Heart right ventricle (tissue), 16 donors: ENCODE data around the gene ATF7. TPM values are rescaled to one million over a fixed set of nuclear protein-coding genes. Genes with fewer than 3 reads are reported as not detected.

Experiments
- ATAC-seq, 8 donors: fragments of 200-7000 bp; cut with Tn5 transposase; one replicate each; pipeline ENCODE4 v1.9.1; 2020; ENCODE audit warnings: mild to moderate bottlenecking in 8 of 8, moderate library complexity in 8 of 8, moderate number of reproducible peaks in 1 of 8
- DNase-seq, 2 donors: peaks; one replicate each; pipeline ENCODE4 v3.0.0-alpha.2; 2020
- H3K27ac ChIP-seq, 10 donors: fragments of 200-600 bp; sonication (generic) in 2 of 10; one replicate each; pipeline versions ENCODE4 v1.5.0 to v1.8.0; 2020 to 2022; ENCODE audit warnings: mild to moderate bottlenecking in 3 of 10
- H3K27me3 ChIP-seq, 7 donors: fragments of 200-600 bp; one replicate each; pipeline ENCODE4 v1.8.0; 2021 to 2022; ENCODE audit warnings: mild to moderate bottlenecking in 2 of 7
- H3K36me3 ChIP-seq, 9 donors: fragments of 200-600 bp; sonication (generic) in 1 of 9; one replicate each; pipeline versions ENCODE4 v1.5.0 to v1.8.0; 2020 to 2022; ENCODE audit warnings: mild to moderate bottlenecking in 2 of 9
- H3K4me1 ChIP-seq, 9 donors: fragments of 200-600 bp; sonication (generic) in 1 of 9; one replicate each; pipeline versions ENCODE4 v1.5.0 to v1.8.0; 2020 to 2022; ENCODE audit warnings: mild to moderate bottlenecking in 4 of 9
- H3K4me3 ChIP-seq, 10 donors: fragments of 200-600 bp; sonication (generic) in 2 of 10; one replicate each; pipeline versions ENCODE4 v1.5.0 to v1.8.0; 2020 to 2022; ENCODE audit warnings: mild to moderate bottlenecking in 7 of 10, moderate library complexity in 2 of 10
- H3K9me3 ChIP-seq, 11 donors: fragments of 200-600 bp in 10 of 11; sonication (generic) in 2 of 11; one replicate each; pipeline versions ENCODE4 v1.5.0 to v1.8.0; 2013 to 2022; ENCODE audit warnings: mild to moderate bottlenecking in 2 of 11, control low read depth in 1 of 11, moderate library complexity in 1 of 11
- CTCF ChIP-seq, 9 donors: fragments of 200-600 bp; sonication (generic) in 2 of 9; IDR thresholded peaks; one replicate each; pipeline versions ENCODE4 v1.5.0 to v1.8.0; 2021 to 2022; ENCODE audit warnings: antibody characterized with exemption in 9 of 9, mild to moderate bottlenecking in 5 of 9, moderate library complexity in 1 of 9
- WGBS, 2 donors: extraction: QIAGEN DNeasy Blood & Tissue Kit; methylation state at CpG; one replicate each; pipeline ENCODE4 v1.1.7; 2013; ENCODE audit warnings: inconsistent platforms in 1 of 2; 5-methylcytosine and 5-hydroxymethylcytosine counted together
- intact Hi-C, 10 donors: fragments of 100-400 bp; cut with DNase I; formaldehyde crosslinking; loops; one replicate each; pipeline versions ENCODE4 v1.11.1 to v1.14.2; 2022
- polyA plus RNA-seq, 2 donors: library from polyadenylated mRNA; stranded (reverse); fragments of 200-250 nt; gene quantifications; one replicate each; pipeline ENCODE4 v1.2.3, GENCODE V29; 2013
- total RNA-seq, 10 donors: library from RNA; stranded (reverse); fragmentation: NEBNext Ultra II Directional in 3 of 10; extraction: Animal tissue kit (Norgen Biotek cat#: 25700) in 3 of 10; gene quantifications; one replicate each; pipeline versions ENCODE4 v1.2.1 to v1.2.4, GENCODE V29; 2021 to 2023
- donor health status: Arrhythmogenic right ventricular cardiomyopathy.
- donor health status: ischemic (EF 13 %, LVEDD 7.1; RV severe dilation, severe dysfunction).
- donor health status: healthy with polysubstance abuse.
- donor health status: DM: no; HTN: yes; CAD: no.
- donor health status: DM: no; HTN: no; CAD: no.
- donor health status: ischemic (EF 25% LVEDD 6.9; RV normal size, moderate dysfunction).
- donor health status: ischemic (EF 25% LVEDD 5.7; RV mildly dilated, moderate dysfunction).
- donor health status: healthy.
- donor health status: DM: yes; HTN: yes; CAD: no.
- donor health status: Ischemic cardiomyopathy.
- donor health status: ischemic (EF 35%, LVEDD 5.7; RV mildly dilated, moderate dysfunction).
- donor health status: nonischemic (EF 11% LVEDD 7.7; RV severe dilation, severe dysfunction).
- donor health status: DM: yes; HTN: yes; CAD: no.
- donor health status: PGD.
- donor health status: ischemic (EF 29% LVEDD 5.4; RV normal size, mild dysfunction).
- donor health status: nonischemic (EF 23%, LVEDD 6.1; RV moderate dilation, normal function).

The ATF7 gene
- total and polyA plus RNA-seq, 12 donors = 12.6 to 47.8 (median 33.7) TPM

GRCh38 chr12:53502983-53503728 lies 123.0 kb downstream of the ATF7 start:
- 78% methylated on average over 10 of the region's 10 CpGs for WGBS, 2 donors

GRCh38 chr12:53502331-53502730 lies 123.9 kb downstream of the ATF7 start:
- 33% methylated on average over 9 of the region's 9 CpGs for WGBS, 2 donors
- peaks cover 15 to 44% (median 27%) of the 10 kb centered on the region in 9 donors for H3K4me1 ChIP-seq

More at GRCh38 chr12:53502983-53503728, 123.0 kb downstream of the ATF7 start:
- Histone ChIP-seq H3K4me3 (peak overlapping the region in 2 of 10 donors; percentile 14 to 71), H3K9me3 (no peaks in the 10 kb centered on the region), H3K27ac (peak overlapping the region in 9 of 10 donors; percentile 24 to 98 (median 97)), H3K36me3 (peaks cover 0 to 47% (median 5%) of the 10 kb centered on the region in 9 donors), H3K4me1 (peaks cover 15 to 41% (median 27%) of the 10 kb centered on the region in 9 donors), H3K27me3 (no peaks in the 10 kb centered on the region)
- no peak for ATAC-seq
- TF ChIP-seq CTCF (IDR thresholded peaks at IDR 0.05) = no peak
- intact Hi-C loops = loop anchor here in 5 of 10 donors (5.0 to 10.0 kb wide), 6 partner anchors 48 to 178 kb away; partner anchors contain the start of genes PCBP2 (in 2 of the 5), AAAS (in 1 of the 5) and PRR13 (in 1 of the 5)
- DNase-seq = no peak

GRCh38 chr12:53501615-53502181 lies 124.5 kb downstream of the ATF7 start:
- ATAC-seq = peak in 1 of 8 donors; percentile 0
- H3K27ac ChIP-seq = peak overlapping the region; percentile 96 to 99 (median 97)
- WGBS, 2 donors = 56 to 66% methylated on average over 10 of the region's 10 CpGs
- intact Hi-C loops = loop anchor here in 7 of 10 donors (2.0 to 10.0 kb wide), 7 partner anchors 47 to 177 kb away; partner anchors contain the start of genes PCBP2 (in 5 of the 7), AAAS (in 1 of the 7) and PRR13 (in 1 of the 7)
- H3K27me3 ChIP-seq = no peaks in the 10 kb centered on the region
- peak overlapping the region; percentile 44 to 87 (median 74) for H3K4me3 ChIP-seq
- H3K9me3 ChIP-seq = no peaks in the 10 kb centered on the region
- H3K36me3 ChIP-seq = peaks cover 0 to 36% (median 5%) of the 10 kb centered on the region in 9 donors
- no peak for DNase-seq
- H3K4me1 ChIP-seq = peaks cover 15 to 50% (median 27%) of the 10 kb centered on the region in 9 donors
- TF ChIP-seq CTCF (IDR thresholded peaks at IDR 0.05) = no peak

More at GRCh38 chr12:53502331-53502730, 123.9 kb downstream of the ATF7 start:
- ATAC-seq (no peak), DNase-seq (no peak)
- peak overlapping the region in 8 of 10 donors; percentile 60 to 87 (median 74) for H3K4me3 ChIP-seq
- H3K27me3 ChIP-seq = no peaks in the 10 kb centered on the region
- no peaks in the 10 kb centered on the region for H3K9me3 ChIP-seq
- H3K36me3 ChIP-seq = peaks cover 0 to 42% (median 5%) of the 10 kb centered on the region in 9 donors
- intact Hi-C loops = loop anchor here in 5 of 10 donors (5.0 to 10.0 kb wide), 6 partner anchors 48 to 178 kb away; partner anchors contain the start of genes PCBP2 (in 2 of the 5), AAAS (in 1 of the 5) and PRR13 (in 1 of the 5)
- peak overlapping the region; percentile 96 to 99 (median 97) for H3K27ac ChIP-seq
- TF ChIP-seq CTCF (IDR thresholded peaks at IDR 0.05) = no peak
